ENCODE results near the gene SLAMF8. TPM values are rescaled to one million over a fixed set of nuclear protein-coding genes. Genes with fewer than 3 reads are reported as not detected.
A peak's percentile ranks its signal among the peaks of the same experiment; 100 is the strongest.

Gene SLAMF8
- not detected for polyA plus RNA-seq (2012; ENCODE audit: insufficient read length, low read depth)

DNA sequence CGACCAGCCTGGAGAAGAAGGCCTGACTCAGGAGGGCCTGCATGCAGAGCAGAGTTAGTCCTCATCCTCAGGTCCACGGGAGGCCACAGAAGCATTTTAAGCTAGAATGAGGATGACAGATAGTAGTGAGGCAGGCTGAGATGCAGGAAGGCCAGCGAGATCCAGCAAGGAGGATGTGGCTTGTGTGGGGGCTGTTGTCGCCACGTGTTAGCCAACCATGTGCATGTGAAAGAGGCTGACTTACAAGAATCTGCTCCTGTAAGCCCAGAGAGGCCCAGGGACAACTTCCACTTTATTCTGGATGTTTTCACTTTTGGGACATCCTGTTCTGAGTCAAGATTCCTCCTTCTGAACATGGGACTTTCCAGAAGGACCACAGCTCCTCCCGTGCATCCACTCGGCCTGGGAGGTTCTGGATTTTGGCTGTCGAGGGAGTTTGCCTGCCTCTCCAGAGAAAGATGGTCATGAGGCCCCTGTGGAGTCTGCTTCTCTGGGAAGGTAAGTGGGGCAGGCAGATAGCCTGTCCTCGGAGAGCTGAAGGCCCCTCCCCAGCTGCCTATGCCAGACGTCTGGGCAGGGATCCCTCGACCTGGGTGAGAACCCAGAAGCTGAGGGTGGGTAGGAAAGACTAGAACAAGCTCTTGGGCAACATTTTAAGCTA, at the start of gene SLAMF8:
TSS of gene SLAMF8 (plus strand) at position 433 of the 661 bp plus-strand sequence. CDS start at position 459, 26 bp downstream.
- TF ChIP-seq POLR2AphosphoS5 (IDR thresholded peaks at IDR 0.05; ENCODE audit: low read depth, low read length) (no peak), REST (IDR thresholded peaks at IDR 0.05; ENCODE audit: insufficient read depth in 1 of 2, low read depth in 2 of 2, low read length in 2 of 2) (no peak), FOXP2 (optimal IDR thresholded peaks at IDR 0.05; ENCODE audit: borderline replicate concordance, extremely low read depth, extremely low read length, insufficient read depth) (no peak), SIN3A (IDR thresholded peaks at IDR 0.05; ENCODE audit: borderline replicate concordance, insufficient read depth, low read length) (no peak), TAF1 (IDR thresholded peaks at IDR 0.05; ENCODE audit: borderline replicate concordance, insufficient read depth, low read length) (no peak)

DNA sequence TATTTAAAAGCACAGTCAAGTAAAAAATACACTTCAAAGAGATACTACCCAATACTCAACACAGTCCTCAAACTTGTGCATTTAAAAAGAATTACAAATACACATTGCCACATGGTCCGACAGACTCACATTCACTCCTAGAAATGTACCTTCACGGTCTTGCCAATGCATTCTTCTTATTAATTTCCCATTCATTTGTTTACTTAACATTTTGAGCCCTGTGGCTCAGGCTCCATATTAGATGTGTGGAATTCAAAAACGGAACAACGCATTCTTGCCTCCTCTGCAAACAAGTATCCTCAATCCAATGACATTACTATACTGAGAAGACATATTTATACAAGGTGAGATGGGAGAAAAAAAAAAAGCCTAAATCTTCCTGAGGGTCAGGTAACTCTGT, 48.4 kb upstream of the SLAMF8 start:
- TF ChIP-seq FOXP2 (optimal IDR thresholded peaks at IDR 0.05; ENCODE audit: borderline replicate concordance, extremely low read depth, extremely low read length, insufficient read depth) (no peak), POLR2AphosphoS5 (IDR thresholded peaks at IDR 0.05; ENCODE audit: low read depth, low read length) (no peak), SIN3A (IDR thresholded peaks at IDR 0.05; ENCODE audit: borderline replicate concordance, insufficient read depth, low read length) (no peak), REST (IDR thresholded peaks at IDR 0.05; ENCODE audit: insufficient read depth in 1 of 2, low read depth in 2 of 2, low read length in 2 of 2) (no peak), TAF1 (IDR thresholded peaks at IDR 0.05; ENCODE audit: borderline replicate concordance, insufficient read depth, low read length) (no peak)

GRCh38 chr1:159779403-159779851, 47.2 kb upstream of the SLAMF8 start:
- TF ChIP-seq SIN3A (IDR thresholded peaks at IDR 0.05; ENCODE audit: borderline replicate concordance, insufficient read depth, low read length) (no peak), POLR2AphosphoS5 (IDR thresholded peaks at IDR 0.05; ENCODE audit: low read depth, low read length) (no peak), TAF1 (IDR thresholded peaks at IDR 0.05; ENCODE audit: borderline replicate concordance, insufficient read depth, low read length) (no peak), FOXP2 (optimal IDR thresholded peaks at IDR 0.05; ENCODE audit: borderline replicate concordance, extremely low read depth, extremely low read length, insufficient read depth) (no peak), REST (IDR thresholded peaks at IDR 0.05; ENCODE audit: insufficient read depth in 1 of 2, low read depth in 2 of 2, low read length in 2 of 2) (no peak)

DNA sequence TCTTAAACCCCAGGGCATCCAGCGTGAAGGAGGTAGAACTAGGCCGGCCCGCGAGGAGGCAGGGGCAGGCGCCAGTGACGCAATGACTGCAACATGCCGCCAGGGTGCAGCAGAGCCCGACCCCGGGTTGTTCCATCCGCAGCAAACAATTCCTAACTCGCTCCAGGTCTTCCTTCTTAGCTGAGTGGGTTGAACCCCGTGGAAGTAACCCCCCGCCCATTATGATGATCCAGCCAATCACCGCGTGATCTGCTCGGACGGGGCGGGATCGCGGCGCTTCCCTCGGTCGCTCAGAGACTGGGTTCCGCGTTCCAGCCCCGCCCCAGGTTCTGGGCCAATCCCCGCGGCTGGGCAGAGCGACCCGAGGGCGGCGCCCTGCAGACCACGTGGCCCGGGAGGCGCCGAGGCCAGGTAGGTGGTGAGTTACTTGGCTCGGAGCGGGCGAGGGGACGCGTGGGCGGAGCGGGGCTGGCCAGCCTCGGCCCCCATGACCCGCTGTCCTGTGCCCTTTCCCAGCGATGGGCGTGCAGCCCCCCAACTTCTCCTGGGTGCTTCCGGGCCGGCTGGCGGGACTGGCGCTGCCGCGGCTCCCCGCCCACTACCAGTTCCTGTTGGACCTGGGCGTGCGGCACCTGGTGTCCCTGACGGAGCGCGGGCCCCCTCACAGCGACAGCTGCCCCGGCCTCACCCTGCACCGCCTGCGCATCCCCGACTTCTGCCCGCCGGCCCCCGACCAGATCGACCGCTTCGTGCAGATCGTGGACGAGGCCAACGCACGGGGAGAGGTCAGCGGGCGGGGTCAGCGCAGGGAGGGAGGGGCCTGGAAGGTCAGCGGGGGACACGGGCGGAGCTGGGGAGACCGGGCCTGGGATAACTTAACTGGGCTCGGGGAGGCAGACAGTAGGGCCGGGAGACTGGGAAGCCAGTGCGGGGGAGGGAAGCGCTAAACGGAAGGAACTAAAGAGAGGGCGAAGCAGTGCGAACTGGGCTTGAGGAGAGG, 45.8 kb upstream of the SLAMF8 start, which contains the start of gene DUSP23:
TSS of gene DUSP23 (plus strand) at position 380 of the 1,000 bp plus-strand sequence. CDS start at position 519, 139 bp downstream.
- no peak for TF ChIP-seq SIN3A (IDR thresholded peaks at IDR 0.05; ENCODE audit: borderline replicate concordance, insufficient read depth, low read length)
- TF ChIP-seq REST (IDR thresholded peaks at IDR 0.05; ENCODE audit: insufficient read depth in 1 of 2, low read depth in 2 of 2, low read length in 2 of 2): no peak
- TF ChIP-seq FOXP2 (optimal IDR thresholded peaks at IDR 0.05; ENCODE audit: borderline replicate concordance, extremely low read depth, extremely low read length, insufficient read depth): peak; percentile 48
